NB4 (cell line): ENCODE measurements around the gene TIA1.

Source experiments
- CTCF ChIP-seq: IDR thresholded peaks from one replicate; pipeline ENCODE4 v1.5.1; 2012; ENCODE audit warnings: low read depth, low read length
- MAX ChIP-seq: IDR thresholded peaks from 2 replicates; pipeline ENCODE4 v1.6.1; 2011; ENCODE audit warnings: low read depth, low read length
- MYC ChIP-seq: IDR thresholded peaks from 2 replicates; pipeline ENCODE4 v1.6.1; 2011; ENCODE audit warnings: low read depth, low read length
- POLR2A ChIP-seq: IDR thresholded peaks from 2 replicates; pipeline ENCODE4 v1.6.1; 2011; ENCODE audit warnings: mild to moderate bottlenecking; ENCODE audit not compliant: insufficient read length; ENCODE audit errors: extremely low read depth

- TF ChIP-seq CTCF: no peak
- no peak for TF ChIP-seq POLR2A
- TF ChIP-seq MAX: no peak
- no peak for TF ChIP-seq MYC
These were observed 7.8 kb downstream of the TIA1 start for GRCh38 chr2:70240599-70240998.
